ENCODE results near the gene GCC1. TPM values are rescaled to one million over a fixed set of nuclear protein-coding genes. Genes with fewer than 3 reads are reported as not detected.

The GCC1 gene
- total and polyA plus RNA-seq, 2 donors (not counting 1 experiment from before 2014, with no cell fraction given): 10.3 to 25.5 TPM

DNA sequence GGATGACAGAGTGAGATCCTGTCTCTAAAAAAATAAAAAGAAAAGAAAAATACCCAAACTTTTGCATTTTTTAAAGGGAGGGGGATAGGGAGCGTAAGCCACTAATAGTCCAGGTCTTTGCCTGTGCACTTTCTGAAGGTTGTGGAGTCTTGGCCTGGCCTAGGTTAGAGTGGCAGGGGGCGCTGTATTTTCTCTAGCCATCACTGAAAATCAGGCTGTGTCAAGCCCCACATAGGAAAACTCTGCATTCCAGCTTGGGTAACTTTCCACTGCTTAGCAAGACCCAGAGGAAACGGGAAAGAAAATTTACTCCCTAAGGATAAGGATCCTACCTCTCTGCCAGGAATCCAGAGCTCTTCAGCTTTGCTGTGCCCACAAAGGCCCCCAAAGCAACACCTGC, 43.0 kb upstream of the GCC1 start:
- intact Hi-C loops (cut with micrococcal nuclease): loop anchor here (2.0 kb wide), 1 partner anchor 124 kb away; no protein-coding TSS in a partner anchor
- no peak for ATAC-seq (ENCODE audit: low read depth)
- Mint-ChIP-seq H3K4me1 (no peaks in the 10 kb centered on the region), H3K27me3 (peaks cover 42% of the 10 kb centered on the region), H3K9me3 (ENCODE audit: insufficient read depth) (no peaks in the 10 kb centered on the region), H3K4me3 (no peak overlapping the region), H3K27ac (no peak overlapping the region)
- CTCF ChIA-PET: interaction anchor here (0.9 to 3.1 kb wide), 7 partner anchors 15 to 827 kb away, joined by 3 to 11 read pairs (median 3); no protein-coding TSS in a partner anchor
- no peaks in the 10 kb centered on the region for H3K79me2 ChIP-seq (ENCODE audit: control insufficient read depth, insufficient read depth, low read length)
- H2AFZ ChIP-seq (ENCODE audit: insufficient read depth, low read depth, low read length, poor library complexity, severe bottlenecking): no peak overlapping the region
- no peak overlapping the region for H3K4me3 ChIP-seq (ENCODE audit: control extremely low read depth in 1 of 5, extremely low read depth in 1 of 5, insufficient read depth in 1 of 5, low read depth in 2 of 5, low read length in 4 of 5)
- DNase-seq: no peak
- POLR2A ChIA-PET: no interaction called here
- H3K27ac ChIP-seq (ENCODE audit: low read length in 2 of 2): no peak overlapping the region
- no peak overlapping the region for H3K4me2 ChIP-seq (replicated peaks; ENCODE audit: low read depth, low read length, poor library complexity, severe bottlenecking)
- H3K4me1 ChIP-seq (ENCODE audit: control insufficient read depth in 2 of 2, insufficient read depth in 2 of 2, low read length in 2 of 2): no peaks in the 10 kb centered on the region
- H4K20me1 ChIP-seq (ENCODE audit: control insufficient read depth, insufficient read depth, low read length, poor library complexity, severe bottlenecking): no peaks in the 10 kb centered on the region
- H3K27me3 ChIP-seq (replicated peaks in 1 of 4; ENCODE audit: control extremely low read depth in 1 of 4, control insufficient read depth in 3 of 4, insufficient read depth in 4 of 4, low read length in 3 of 4): peaks cover 0 to 10% (median 7%) of the 10 kb centered on the region in 4 experiments
- H3K9me3 ChIP-seq (ENCODE audit: control extremely low read depth in 1 of 3, control insufficient read depth in 2 of 3, insufficient read depth in 1 of 3, low read length in 2 of 3): no peaks in the 10 kb centered on the region
- no peaks in the 10 kb centered on the region for H3K36me3 ChIP-seq (replicated peaks in 1 of 2; ENCODE audit: control extremely low read depth in 1 of 2, control insufficient read depth in 1 of 2, extremely low read depth in 1 of 2, insufficient read depth in 2 of 2, low read length in 1 of 2)
- no peak overlapping the region for H3K9ac ChIP-seq (ENCODE audit: low read length)
- TF ChIP-seq, protein P1, sequence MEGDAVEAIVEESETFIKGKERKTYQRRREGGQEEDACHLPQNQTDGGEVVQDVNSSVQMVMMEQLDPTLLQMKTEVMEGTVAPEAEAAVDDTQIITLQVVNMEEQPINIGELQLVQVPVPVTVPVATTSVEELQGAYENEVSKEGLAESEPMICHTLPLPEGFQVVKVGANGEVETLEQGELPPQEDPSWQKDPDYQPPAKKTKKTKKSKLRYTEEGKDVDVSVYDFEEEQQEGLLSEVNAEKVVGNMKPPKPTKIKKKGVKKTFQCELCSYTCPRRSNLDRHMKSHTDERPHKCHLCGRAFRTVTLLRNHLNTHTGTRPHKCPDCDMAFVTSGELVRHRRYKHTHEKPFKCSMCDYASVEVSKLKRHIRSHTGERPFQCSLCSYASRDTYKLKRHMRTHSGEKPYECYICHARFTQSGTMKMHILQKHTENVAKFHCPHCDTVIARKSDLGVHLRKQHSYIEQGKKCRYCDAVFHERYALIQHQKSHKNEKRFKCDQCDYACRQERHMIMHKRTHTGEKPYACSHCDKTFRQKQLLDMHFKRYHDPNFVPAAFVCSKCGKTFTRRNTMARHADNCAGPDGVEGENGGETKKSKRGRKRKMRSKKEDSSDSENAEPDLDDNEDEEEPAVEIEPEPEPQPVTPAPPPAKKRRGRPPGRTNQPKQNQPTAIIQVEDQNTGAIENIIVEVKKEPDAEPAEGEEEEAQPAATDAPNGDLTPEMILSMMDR (IDR thresholded peaks at IDR 0.05): no peak
- TF ChIP-seq EZH2 (IDR thresholded peaks at IDR 0.05; ENCODE audit: borderline replicate concordance, insufficient read depth, low read depth, low read length, poor library complexity, severe bottlenecking): no peak
- whole genome bisulfite sequencing (ENCODE audit: insufficient coverage): 79% methylated on average over 2 of the region's 3 CpGs

DNA sequence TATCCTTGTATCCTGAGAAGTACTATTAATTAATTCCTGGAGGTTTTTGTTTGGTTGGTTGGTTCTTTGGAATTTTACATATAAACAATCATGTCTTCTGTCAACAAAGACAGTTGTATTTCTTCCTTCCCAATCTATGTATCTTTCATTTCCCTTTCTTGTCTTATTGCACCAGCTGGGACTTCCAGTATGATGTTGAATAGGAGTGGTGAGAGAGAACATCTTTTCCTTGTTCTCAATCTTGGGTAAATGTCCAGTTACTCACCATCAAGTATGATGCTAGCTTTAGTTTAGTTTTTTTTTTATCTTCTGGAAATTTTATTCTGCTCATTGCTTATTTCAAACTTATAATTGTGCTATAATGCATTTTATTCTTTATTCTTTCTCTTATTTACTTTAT, 39.9 kb upstream of the GCC1 start:
- H3K4me1 Mint-ChIP-seq: peaks cover 5% of the 10 kb centered on the region
- POLR2A ChIA-PET: no interaction called here

More for the DNA sequence above, 39.9 kb upstream of the GCC1 start:
- H3K9me3 ChIP-seq (ENCODE audit: control extremely low read depth in 1 of 3, control insufficient read depth in 2 of 3, insufficient read depth in 1 of 3, low read length in 2 of 3): no peaks in the 10 kb centered on the region
- H3K27ac Mint-ChIP-seq: no peak overlapping the region
- H3K4me2 ChIP-seq (replicated peaks; ENCODE audit: low read depth, low read length, poor library complexity, severe bottlenecking): no peak overlapping the region
- peaks cover 0 to 11% (median 6%) of the 10 kb centered on the region in 4 experiments for H3K27me3 ChIP-seq (replicated peaks in 1 of 4; ENCODE audit: control extremely low read depth in 1 of 4, control insufficient read depth in 3 of 4, insufficient read depth in 4 of 4, low read length in 3 of 4)
- no peak overlapping the region for H3K4me3 ChIP-seq (ENCODE audit: control extremely low read depth in 1 of 5, extremely low read depth in 1 of 5, insufficient read depth in 1 of 5, low read depth in 2 of 5, low read length in 4 of 5)
- CTCF ChIA-PET: interaction anchor here (1.1 kb wide), 1 partner anchor 24 kb away, joined by 3 read pairs; no protein-coding TSS in a partner anchor
- intact Hi-C loops (cut with micrococcal nuclease): no loop called here
- no peaks in the 10 kb centered on the region for H3K9me3 Mint-ChIP-seq (ENCODE audit: insufficient read depth)
- DNase-seq (no peak), ATAC-seq (ENCODE audit: low read depth) (no peak)
- no peak overlapping the region for H3K4me3 Mint-ChIP-seq
- no peaks in the 10 kb centered on the region for H3K4me1 ChIP-seq (ENCODE audit: control insufficient read depth in 2 of 2, insufficient read depth in 2 of 2, low read length in 2 of 2)
- TF ChIP-seq, protein P1 (IDR thresholded peaks at IDR 0.05): no peak
- TF ChIP-seq EZH2 (IDR thresholded peaks at IDR 0.05; ENCODE audit: borderline replicate concordance, insufficient read depth, low read depth, low read length, poor library complexity, severe bottlenecking): no peak
- no peaks in the 10 kb centered on the region for H4K20me1 ChIP-seq (ENCODE audit: control insufficient read depth, insufficient read depth, low read length, poor library complexity, severe bottlenecking)
- H3K79me2 ChIP-seq (ENCODE audit: control insufficient read depth, insufficient read depth, low read length): no peaks in the 10 kb centered on the region
- H3K9ac ChIP-seq (ENCODE audit: low read length): no peak overlapping the region
- no peak overlapping the region for H3K27ac ChIP-seq (ENCODE audit: low read length in 2 of 2)
- H2AFZ ChIP-seq (ENCODE audit: insufficient read depth, low read depth, low read length, poor library complexity, severe bottlenecking): no peak overlapping the region
- H3K27me3 Mint-ChIP-seq: peaks cover 44% of the 10 kb centered on the region
- H3K36me3 ChIP-seq (replicated peaks in 1 of 2; ENCODE audit: control extremely low read depth in 1 of 2, control insufficient read depth in 1 of 2, extremely low read depth in 1 of 2, insufficient read depth in 2 of 2, low read length in 1 of 2): no peaks in the 10 kb centered on the region
